LHCN-M2 (cell line): ENCODE data around the gene SRGAP3. TPM values are rescaled to one million over a fixed set of nuclear protein-coding genes. Genes with fewer than 3 reads are reported as not detected.
"Not testable (repeated sequence)": the region's sequence is repeated elsewhere in the genome, so short reads cannot be mapped to it uniquely, and the experiment has no call there.

ENCODE experiments used
- DNase-seq: peaks from one replicate; pipeline ENCODE4 v3.0.0-alpha.2; 2012; ENCODE audit warnings: low read depth
- polyA plus RNA-seq: library from polyadenylated mRNA; unstranded; fragments of >200 nt; gene quantifications from one replicate; pipeline ENCODE4 v1.2.1, GENCODE V29; 2012; ENCODE audit warnings: missing spikeins
- total RNA-seq: library from RNA; depleted of rRNA; stranded (reverse); fragments of >200 nt; gene quantifications from 2 replicates; pipeline ENCODE4 v1.2.3, GENCODE V29; 2014; rRNA removed

SRGAP3 gene
- total RNA-seq: 0.86 and 1.5 TPM in 2 replicates
- 0.47 TPM for polyA plus RNA-seq

- peak; percentile 89 for DNase-seq
Observed at GRCh38 chr3:9249273-9250192, at the start of gene SRGAP3. Gene SRGAP3, minus strand, starts transcription at chr3:9249646. Its CDS starts 695 bp downstream, at chr3:9248951.

GRCh38 chr3:9298236-9298635 lies 48.8 kb upstream of the SRGAP3 start:
- DNase-seq: no peak

GRCh38 chr3:9296241-9296640 lies 46.8 kb upstream of the SRGAP3 start:
- no peak for DNase-seq

- DNase-seq: no peak
Observed at GRCh38 chr3:9295007-9295406, 45.6 kb upstream of the SRGAP3 start.

- DNase-seq: not testable (repeated sequence)
Observed at GRCh38 chr3:9293953-9294352, 44.5 kb upstream of the SRGAP3 start.

- DNase-seq: no peak
Observed at GRCh38 chr3:9293076-9293475, 43.6 kb upstream of the SRGAP3 start.

GRCh38 chr3:9292516-9292915 lies 43.1 kb upstream of the SRGAP3 start:
- DNase-seq: no peak

- DNase-seq: peak; percentile 10
Observed at GRCh38 chr3:9291821-9292410, 42.5 kb upstream of the SRGAP3 start.

- no peak for DNase-seq
Observed at GRCh38 chr3:9290566-9290965, 41.1 kb upstream of the SRGAP3 start.

GRCh38 chr3:9281533-9281932 lies 32.1 kb upstream of the SRGAP3 start:
- not testable (repeated sequence) for DNase-seq

GRCh38 chr3:9280451-9281219 lies 31.2 kb upstream of the SRGAP3 start:
- DNase-seq: peak; percentile 23

- peak; percentile 23 for DNase-seq
Observed at GRCh38 chr3:9279966-9280365, 30.5 kb upstream of the SRGAP3 start.

GRCh38 chr3:9278498-9278897 lies 29.1 kb upstream of the SRGAP3 start:
- DNase-seq: no peak

GRCh38 chr3:9278085-9278484 lies 28.6 kb upstream of the SRGAP3 start:
- no peak for DNase-seq

- no peak for DNase-seq
Observed at GRCh38 chr3:9276761-9277370, 27.4 kb upstream of the SRGAP3 start.

- DNase-seq: no peak
Observed at GRCh38 chr3:9271903-9272302, 22.5 kb upstream of the SRGAP3 start.

- DNase-seq: no peak
Observed at GRCh38 chr3:9270704-9271103, 21.3 kb upstream of the SRGAP3 start.

- DNase-seq: no peak
Observed at GRCh38 chr3:9266716-9267115, 17.3 kb upstream of the SRGAP3 start.

GRCh38 chr3:9260305-9260704 lies 10.9 kb upstream of the SRGAP3 start:
- no peak for DNase-seq

GRCh38 chr3:9257092-9257491 lies 7.6 kb upstream of the SRGAP3 start:
- no peak for DNase-seq

- no peak for DNase-seq
Observed at GRCh38 chr3:9255976-9256375, 6.5 kb upstream of the SRGAP3 start.

GRCh38 chr3:9254764-9255163 lies 5.3 kb upstream of the SRGAP3 start:
- DNase-seq: no peak
